NCI-H1417 (cell line): ENCODE data around the gene LOXL1.

Source experiments
- DNase-seq, 3 experiments: peaks; one replicate each; lab custom pipeline; 2025; lab: John Stamatoyannopoulos, UW

The LOXL1 gene

GRCh38 chr15:73926219-73927002, at the start of gene LOXL1:
TSS of gene LOXL1 (plus strand) at chr15:73926462. CDS start at chr15:73926784, 322 bp downstream.
- DNase-seq: peak; percentile 26 to 88 (median 86)

GRCh38 chr15:73879426-73879825, 46.8 kb upstream of the LOXL1 start:
- DNase-seq: no peak

GRCh38 chr15:73881579-73882320, 44.5 kb upstream of the LOXL1 start:
- DNase-seq: no peak

GRCh38 chr15:73882761-73883419, 43.4 kb upstream of the LOXL1 start:
- no peak for DNase-seq

- no peak for DNase-seq
Observed at GRCh38 chr15:73884159-73884558, 42.1 kb upstream of the LOXL1 start.

- no peak for DNase-seq
Observed at GRCh38 chr15:73885954-73886700, 40.1 kb upstream of the LOXL1 start.

- no peak for DNase-seq
Observed at GRCh38 chr15:73886717-73887345, 39.4 kb upstream of the LOXL1 start.

GRCh38 chr15:73887481-73887880, 38.8 kb upstream of the LOXL1 start:
- DNase-seq: no peak

GRCh38 chr15:73888224-73889041, 37.8 kb upstream of the LOXL1 start:
- no peak for DNase-seq

GRCh38 chr15:73889053-73889761, 37.1 kb upstream of the LOXL1 start:
- DNase-seq: no peak

- DNase-seq: no peak
Observed at GRCh38 chr15:73889762-73890124, 36.5 kb upstream of the LOXL1 start.

- DNase-seq: no peak
Observed at GRCh38 chr15:73891328-73892315, 34.6 kb upstream of the LOXL1 start.

- DNase-seq: no peak
Observed at GRCh38 chr15:73892446-73893226, 33.6 kb upstream of the LOXL1 start.

GRCh38 chr15:73894133-73894814, 32.0 kb upstream of the LOXL1 start:
- DNase-seq: no peak

GRCh38 chr15:73897441-73898261, 28.6 kb upstream of the LOXL1 start:
- peak in 2 of 3 experiments; percentile 11 to 37 for DNase-seq
